Endothelial cell of umbilical vein (primary cell): ENCODE measurements around the gene SRGAP3. TPM values are rescaled to one million over a fixed set of nuclear protein-coding genes. Genes with fewer than 3 reads are reported as not detected.

Experiments
- BruUV-seq: library from RNA; stranded (reverse); fragments of 400-500 nt; replicated peaks from 2 replicates; lab custom pipeline; 2021; lab: Mats Ljungman, UMichigan
- CTCF ChIA-PET: fragments of 300-600, 350-600 bp; sonication (Branson Sonifier 250); formaldehyde crosslinking; loops from one replicate; lab custom pipeline; 2021; ENCODE audit warnings: antibody characterized with exemption, inconsistent platforms; lab: Charles Lee
- POLR2A ChIA-PET: fragments of 300-600, 350-600 bp; sonication (Branson Sonifier 250); formaldehyde crosslinking; loops from one replicate; lab custom pipeline; 2021; ENCODE audit warnings: antibody characterized with exemption, inconsistent platforms; lab: Charles Lee
- DNase-seq: peaks from one replicate; pipeline ENCODE4 v3.0.0-alpha.2; 2011; ENCODE audit warnings: low read depth, low spot score
- FAIRE-seq: peaks from 2 replicates; lab custom pipeline; 2011; peaks lifted over from hg19 to GRCh38; lab: Jason Lieb, UNC
- H2AFZ ChIP-seq: 2 replicates; pipeline ENCODE4 v1.6.0; 2012; ENCODE audit warnings: low read depth, low read length, control low read depth, inconsistent platforms
- H3K27ac ChIP-seq: 2 replicates; pipeline ENCODE4 v1.5.1; 2011; ENCODE audit warnings: low read depth, mild to moderate bottlenecking, control low read depth, low read length, moderate library complexity; ENCODE audit not compliant: insufficient read depth
- H3K27me3 ChIP-seq, 2 experiments: 2 replicates each; pipeline versions ENCODE4 v1.6.0 to v1.6.1; 2011; ENCODE audit warnings: low read length in 2 of 2, mixed read lengths in 1 of 2; ENCODE audit not compliant: control insufficient read depth in 2 of 2, insufficient read depth in 2 of 2
- H3K36me3 ChIP-seq, 2 experiments: 2 replicates in 1 of 2; 3 replicates in 1 of 2; pipeline ENCODE4 v1.5.1; 2011; ENCODE audit warnings: low read length in 2 of 2, mild to moderate bottlenecking in 1 of 2, moderate library complexity in 1 of 2; ENCODE audit not compliant: control insufficient read depth in 2 of 2, insufficient read depth in 2 of 2; ENCODE audit errors: extremely low read depth in 1 of 2
- H3K4me1 ChIP-seq: 3 replicates; pipeline ENCODE4 v1.5.1; 2011; ENCODE audit warnings: mild to moderate bottlenecking, low read length; ENCODE audit not compliant: control insufficient read depth, insufficient read depth; ENCODE audit errors: extremely low read depth
- H3K4me2 ChIP-seq: 2 replicates; pipeline ENCODE4 v1.6.1; 2011; ENCODE audit warnings: low read length, control low read depth, mixed read lengths; ENCODE audit not compliant: insufficient read depth
- H3K4me3 ChIP-seq, 3 experiments: fragments of 200-600 bp in 1 of 3; sonication (generic), shearing (Covaris generic) in 1 of 3; replicated peaks in 1 of 3; 2 replicates each; pipeline ENCODE4 v1.5.1; 2011 to 2016; ENCODE audit warnings: control low read depth in 3 of 3, low read length in 3 of 3, mild to moderate bottlenecking in 2 of 3, inconsistent platforms in 1 of 3, low read depth in 1 of 3, moderate library complexity in 1 of 3; ENCODE audit not compliant: insufficient read depth in 1 of 3
- H3K79me2 ChIP-seq: 2 replicates; pipeline ENCODE4 v1.6.0; 2012; ENCODE audit warnings: low read length, inconsistent platforms; ENCODE audit not compliant: control insufficient read depth, insufficient read depth
- H3K9ac ChIP-seq: replicated peaks from 2 replicates; pipeline ENCODE3; 2011; ENCODE audit warnings: low read length, control low read depth; ENCODE audit not compliant: insufficient read depth; ENCODE audit errors: extremely low read depth
- H3K9me1 ChIP-seq: replicated peaks from 3 replicates; pipeline ENCODE4 v1.6.0; 2011; ENCODE audit warnings: mild to moderate bottlenecking, low read length; ENCODE audit not compliant: control insufficient read depth, insufficient read depth; ENCODE audit errors: extremely low read depth
- H3K9me3 ChIP-seq: replicated peaks from 2 replicates; pipeline ENCODE4 v1.5.1; 2012; ENCODE audit warnings: low read length, inconsistent platforms; ENCODE audit not compliant: control insufficient read depth, insufficient read depth
- H4K20me1 ChIP-seq: replicated peaks from 2 replicates; pipeline ENCODE3; 2011; ENCODE audit warnings: mild to moderate bottlenecking, low read length; ENCODE audit not compliant: control insufficient read depth, insufficient read depth; ENCODE audit errors: extremely low read depth
- EZH2 ChIP-seq: IDR thresholded peaks from 2 replicates; pipeline ENCODE4 v1.6.1; 2012; ENCODE audit warnings: borderline replicate concordance, low read depth, mild to moderate bottlenecking, moderate library complexity, low read length, inconsistent platforms; ENCODE audit not compliant: severe bottlenecking
- FOS ChIP-seq: IDR thresholded peaks from 2 replicates; pipeline ENCODE4 v1.6.1; 2011; ENCODE audit warnings: mild to moderate bottlenecking, low read length, moderate library complexity, borderline replicate concordance; ENCODE audit not compliant: insufficient read depth
- GATA2 ChIP-seq: IDR thresholded peaks from 2 replicates; pipeline ENCODE4 v1.7.0; 2011; ENCODE audit warnings: low read depth, mild to moderate bottlenecking, moderate library complexity, mixed read lengths, low read length; ENCODE audit not compliant: insufficient read length, insufficient read depth
- JUN ChIP-seq: IDR thresholded peaks from 2 replicates; pipeline ENCODE4 v1.6.1; 2011; ENCODE audit warnings: borderline replicate concordance, low read depth; ENCODE audit not compliant: insufficient read length, insufficient read depth
- MYC ChIP-seq: IDR thresholded peaks from one replicate; pipeline ENCODE4 v1.6.1; 2011; ENCODE audit warnings: mild to moderate bottlenecking, low read depth, low read length
- POLR2A ChIP-seq: IDR thresholded peaks from 2 replicates; pipeline ENCODE4 v1.6.1; 2012; ENCODE audit warnings: low read depth, mild to moderate bottlenecking, control low read depth, low read length
- POLR2AphosphoS5 ChIP-seq: IDR thresholded peaks from 2 replicates; pipeline ENCODE4 v1.6.1; 2012; ENCODE audit warnings: low read depth, mild to moderate bottlenecking, control low read depth, low read length, moderate library complexity; ENCODE audit not compliant: insufficient read depth
- dilution Hi-C: fragments of 300-500 bp; cut with MboI; formaldehyde crosslinking; loops from one replicate; pipeline ENCODE4 v1.15.0; 2019; ENCODE audit warnings: low sequenced_read_pairs; ENCODE audit not compliant: extremely low pct_ligation_motif_present
- intact Hi-C: fragments of 100-400 bp; cut with micrococcal nuclease; formaldehyde crosslinking; loops from one replicate; pipeline ENCODE4 v1.10.0; 2022
- polyA plus RNA-seq, 4 experiments: library from polyadenylated mRNA; depleted of rRNA in 3 of 4; stranded (reverse) in 3 of 4; unstranded in 1 of 4; fragments of >200 nt; gene quantifications; 2 replicates each; pipeline versions ENCODE4 v1.2.1 to v1.2.3, GENCODE V29; 2011 to 2012; ENCODE audit warnings: missing spikeins in 1 of 4
- total RNA-seq: library from RNA; stranded (reverse); gene quantifications from 2 replicates; pipeline ENCODE4 v1.2.3, GENCODE V29; 2021
- TF ChIP-seq, protein P1 (sequence below): IDR thresholded peaks from 2 replicates; pipeline ENCODE4 v1.6.1; 2011; ENCODE audit not compliant: insufficient read depth, insufficient read length
- TF ChIP-seq, protein P2 (sequence below), 2 donors: IDR thresholded peaks; 1 replicate in 1 of 2; 2 replicates in 1 of 2; pipeline ENCODE4 v1.5.1; 2011; ENCODE audit warnings: low read length in 2 of 2, mild to moderate bottlenecking in 2 of 2, moderate library complexity in 2 of 2, control low read depth in 1 of 2, inconsistent platforms in 1 of 2, low read depth in 1 of 2; ENCODE audit not compliant: insufficient read depth in 1 of 2; ENCODE audit errors: extremely low read depth in 1 of 2

Gene SRGAP3
- total and polyA plus RNA-seq, 2 donors (not counting 3 experiments of a cell fraction or from before 2014, with no cell fraction given), result 0.06 TPM; not detected in 1

DNA sequence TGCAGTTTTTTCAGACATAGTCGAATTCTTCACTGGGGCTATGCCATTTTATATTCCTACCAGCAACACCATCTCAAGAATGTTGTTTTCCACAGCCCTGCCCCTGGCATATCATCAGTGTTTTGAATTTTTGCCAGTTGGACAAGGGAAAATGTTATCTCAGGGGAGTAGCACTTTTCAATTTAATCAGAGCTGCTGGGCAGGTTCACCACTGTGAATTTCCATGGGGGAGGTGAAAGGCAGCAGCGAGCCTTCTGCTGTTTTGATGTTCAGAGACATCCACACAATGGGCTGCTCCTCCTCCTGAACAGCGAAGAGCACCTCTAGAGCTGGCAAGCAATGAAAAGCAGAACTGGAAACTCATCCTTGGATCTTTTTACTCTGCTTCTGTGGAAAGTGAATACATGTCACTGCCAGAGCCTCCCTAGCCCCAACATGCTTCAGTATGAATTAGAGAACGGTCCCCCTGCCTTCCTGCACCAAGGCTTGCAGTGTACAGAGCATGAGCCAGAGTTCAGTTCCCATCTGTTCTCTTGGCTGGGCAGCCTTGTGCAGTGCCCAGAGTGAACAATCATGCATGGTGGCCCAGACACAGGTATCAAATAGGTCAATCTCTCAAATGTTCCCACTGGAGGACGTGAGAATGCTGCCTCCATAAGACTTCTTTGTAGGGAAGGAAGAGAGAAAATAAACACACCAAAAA lies 230.0 kb downstream of the SRGAP3 start:
- no peaks in the 10 kb centered on the region for H3K36me3 ChIP-seq

More for the DNA sequence above, 230.0 kb downstream of the SRGAP3 start:
- POLR2A ChIA-PET, result no interaction called here
- no peak for FAIRE-seq
- Histone ChIP-seq H3K27ac (no peak overlapping the region), H3K9me3 (no peaks in the 10 kb centered on the region), H4K20me1 (no peaks in the 10 kb centered on the region), H3K9ac (no peak overlapping the region), H3K4me3 (no peak overlapping the region), H2AFZ (no peak overlapping the region), H3K9me1 (no peaks in the 10 kb centered on the region), H3K27me3 (no peaks in the 10 kb centered on the region), H3K4me2 (no peak overlapping the region), H3K4me1 (no peaks in the 10 kb centered on the region), H3K79me2 (no peaks in the 10 kb centered on the region)
- intact Hi-C loops, result no loop called here
- DNase-seq, result no peak
- TF ChIP-seq POLR2A, result no peak
- no peak for TF ChIP-seq POLR2AphosphoS5
- TF ChIP-seq GATA2, result no peak
- no peak for TF ChIP-seq MYC
- no peak for TF ChIP-seq FOS
- TF ChIP-seq, protein P1, sequence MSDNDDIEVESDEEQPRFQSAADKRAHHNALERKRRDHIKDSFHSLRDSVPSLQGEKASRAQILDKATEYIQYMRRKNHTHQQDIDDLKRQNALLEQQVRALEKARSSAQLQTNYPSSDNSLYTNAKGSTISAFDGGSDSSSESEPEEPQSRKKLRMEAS, result no peak
- no peak for TF ChIP-seq JUN
- no peak for TF ChIP-seq EZH2
- TF ChIP-seq, protein P2, sequence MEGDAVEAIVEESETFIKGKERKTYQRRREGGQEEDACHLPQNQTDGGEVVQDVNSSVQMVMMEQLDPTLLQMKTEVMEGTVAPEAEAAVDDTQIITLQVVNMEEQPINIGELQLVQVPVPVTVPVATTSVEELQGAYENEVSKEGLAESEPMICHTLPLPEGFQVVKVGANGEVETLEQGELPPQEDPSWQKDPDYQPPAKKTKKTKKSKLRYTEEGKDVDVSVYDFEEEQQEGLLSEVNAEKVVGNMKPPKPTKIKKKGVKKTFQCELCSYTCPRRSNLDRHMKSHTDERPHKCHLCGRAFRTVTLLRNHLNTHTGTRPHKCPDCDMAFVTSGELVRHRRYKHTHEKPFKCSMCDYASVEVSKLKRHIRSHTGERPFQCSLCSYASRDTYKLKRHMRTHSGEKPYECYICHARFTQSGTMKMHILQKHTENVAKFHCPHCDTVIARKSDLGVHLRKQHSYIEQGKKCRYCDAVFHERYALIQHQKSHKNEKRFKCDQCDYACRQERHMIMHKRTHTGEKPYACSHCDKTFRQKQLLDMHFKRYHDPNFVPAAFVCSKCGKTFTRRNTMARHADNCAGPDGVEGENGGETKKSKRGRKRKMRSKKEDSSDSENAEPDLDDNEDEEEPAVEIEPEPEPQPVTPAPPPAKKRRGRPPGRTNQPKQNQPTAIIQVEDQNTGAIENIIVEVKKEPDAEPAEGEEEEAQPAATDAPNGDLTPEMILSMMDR (IDR thresholded peaks at IDR 0.05; ENCODE audit: extremely low read depth in 1 of 2, insufficient read depth in 1 of 2, low read depth in 1 of 2, low read length in 2 of 2), result no peak
- dilution Hi-C loops, result no loop called here
- no TSS peak for BruUV-seq
- CTCF ChIA-PET, result interaction anchor here (1.3 kb wide), 1 partner anchor 32 kb away, joined by 3 read pairs; no protein-coding TSS in a partner anchor
